Left colon (tissue), 2 donors: ENCODE measurements around the gene ARHGAP32. TPM values are rescaled to one million over a fixed set of nuclear protein-coding genes. Genes with fewer than 3 reads are reported as not detected.

Experiments
- total RNA-seq, 2 donors: library from RNA; stranded (reverse); fragmentation: NEBNext Ultra II Directional; extraction: Animal tissue kit (Norgen Biotek cat#: 25700); gene quantifications; one replicate each; pipeline ENCODE4 v1.2.1, GENCODE V29; 2021
- donor health status: DM: no; HTN: no; CAD: no.
- donor health status: DM: yes; HTN: yes; CAD: no.

The ARHGAP32 gene
- total RNA-seq, 2 donors from 2014 or later: 56.1 to 70.5 TPM

Other genes with a start within 250 kb of the ARHGAP32 start
- gene TP53AIP1, start 249.5 kb downstream of the ARHGAP32 start, total RNA-seq: under 1 TPM; 0.20 to 0.37 TPM
- gene BARX2, start 183.5 kb upstream of the ARHGAP32 start, total RNA-seq: 10 to 100 TPM; 11.6 to 31.3 TPM